ENCODE data around the gene MACIR. TPM values are rescaled to one million over a fixed set of nuclear protein-coding genes. Genes with fewer than 3 reads are reported as not detected.

The MACIR gene
- polyA plus RNA-seq, 3 donors, result 1.2 to 1.9 (median 1.9) TPM

DNA sequence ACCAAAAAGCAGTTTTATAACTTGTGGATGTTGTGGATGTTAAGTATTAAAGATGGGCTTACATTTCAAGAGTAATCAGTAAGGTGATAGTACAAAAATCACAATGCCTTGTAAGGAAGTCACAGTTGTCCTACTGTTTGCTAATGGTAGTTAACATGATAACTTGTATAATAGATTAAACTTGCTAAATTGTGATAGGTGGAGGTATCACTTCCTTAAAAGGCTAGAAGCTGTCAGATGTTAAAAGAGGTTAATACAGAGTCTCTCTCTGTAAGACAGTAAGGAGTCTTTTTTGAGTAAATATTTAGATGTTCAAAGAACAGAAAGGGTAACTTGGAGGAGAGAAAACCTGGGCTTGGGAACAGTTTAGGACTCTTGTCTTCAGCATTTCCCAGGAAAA lies 14.2 kb upstream of the MACIR start:
- intact Hi-C loops (cut with micrococcal nuclease), result no loop called here
- TF ChIP-seq, protein P1, sequence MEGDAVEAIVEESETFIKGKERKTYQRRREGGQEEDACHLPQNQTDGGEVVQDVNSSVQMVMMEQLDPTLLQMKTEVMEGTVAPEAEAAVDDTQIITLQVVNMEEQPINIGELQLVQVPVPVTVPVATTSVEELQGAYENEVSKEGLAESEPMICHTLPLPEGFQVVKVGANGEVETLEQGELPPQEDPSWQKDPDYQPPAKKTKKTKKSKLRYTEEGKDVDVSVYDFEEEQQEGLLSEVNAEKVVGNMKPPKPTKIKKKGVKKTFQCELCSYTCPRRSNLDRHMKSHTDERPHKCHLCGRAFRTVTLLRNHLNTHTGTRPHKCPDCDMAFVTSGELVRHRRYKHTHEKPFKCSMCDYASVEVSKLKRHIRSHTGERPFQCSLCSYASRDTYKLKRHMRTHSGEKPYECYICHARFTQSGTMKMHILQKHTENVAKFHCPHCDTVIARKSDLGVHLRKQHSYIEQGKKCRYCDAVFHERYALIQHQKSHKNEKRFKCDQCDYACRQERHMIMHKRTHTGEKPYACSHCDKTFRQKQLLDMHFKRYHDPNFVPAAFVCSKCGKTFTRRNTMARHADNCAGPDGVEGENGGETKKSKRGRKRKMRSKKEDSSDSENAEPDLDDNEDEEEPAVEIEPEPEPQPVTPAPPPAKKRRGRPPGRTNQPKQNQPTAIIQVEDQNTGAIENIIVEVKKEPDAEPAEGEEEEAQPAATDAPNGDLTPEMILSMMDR (IDR thresholded peaks at IDR 0.05), result no peak
- no peak overlapping the region for H3K4me3 Mint-ChIP-seq

DNA sequence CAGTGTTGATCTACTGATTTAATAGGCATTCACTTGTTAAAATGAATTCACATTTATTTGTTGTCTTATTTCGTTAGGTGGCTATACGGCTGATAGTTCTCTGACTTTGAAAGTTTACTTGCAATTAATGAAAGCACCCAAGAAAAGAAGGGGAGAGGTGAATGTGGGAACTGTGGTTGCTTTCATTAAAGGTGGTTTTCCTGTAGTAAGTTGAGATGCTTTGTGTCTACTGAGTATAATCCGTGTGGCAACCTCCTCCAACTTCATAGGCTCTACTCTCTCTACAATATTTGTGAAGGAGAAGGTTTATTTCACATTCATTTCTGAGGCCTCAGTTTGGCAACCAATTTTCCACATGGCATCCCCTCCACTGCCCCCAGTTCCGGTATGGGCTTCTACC lies 12.8 kb upstream of the MACIR start:
- Mint-ChIP-seq H3K4me3 (no peak overlapping the region), H3K27ac (peak overlapping the region in 1 of 7 donors; percentile 73), H3K9me3 (peaks cover 0 to 7% (median 1%) of the 10 kb centered on the region in 7 donors), H3K36me3 (no peaks in the 10 kb centered on the region), H3K4me1 (peaks cover 6% of the 10 kb centered on the region), H3K27me3 (ENCODE audit: low read depth in 3 of 3) (peaks cover 0 to 2% (median 0%) of the 10 kb centered on the region in 3 donors)
- H3K9ac ChIP-seq (ENCODE audit: insufficient read depth, low read length, poor library complexity, severe bottlenecking), result no peak overlapping the region
- intact Hi-C loops (cut with micrococcal nuclease), result no loop called here
- no peak overlapping the region for H3K4me3 ChIP-seq (replicated peaks in 1 of 3; ENCODE audit: low read depth in 2 of 3, low read length in 3 of 3)
- DNase-seq, result no peak
- H3K27me3 ChIP-seq (ENCODE audit: control insufficient read depth in 2 of 2, insufficient read depth in 2 of 2, low read length in 2 of 2), result no peaks in the 10 kb centered on the region
- WGBS (ENCODE audit: insufficient coverage), result no CpG with 5 or more reads among the region's 4 CpGs
- no peaks in the 10 kb centered on the region for H4K20me1 ChIP-seq (ENCODE audit: insufficient read depth, low read length)
- H3K4me2 ChIP-seq (replicated peaks; ENCODE audit: extremely low read depth, low read length, poor library complexity, severe bottlenecking), result no peak overlapping the region
- H3K27ac ChIP-seq (ENCODE audit: low read depth in 1 of 2, low read length in 2 of 2), result no peak overlapping the region
- no peaks in the 10 kb centered on the region for H3K36me3 ChIP-seq (replicated peaks in 1 of 2; ENCODE audit: control insufficient read depth in 1 of 2, insufficient read depth in 2 of 2, low read length in 2 of 2)
- H3K4me1 ChIP-seq (ENCODE audit: control insufficient read depth in 1 of 2, insufficient read depth in 2 of 2, low read length in 2 of 2), result no peaks in the 10 kb centered on the region
- H3K79me2 ChIP-seq (ENCODE audit: insufficient read depth, low read length), result no peaks in the 10 kb centered on the region
- H2AFZ ChIP-seq (ENCODE audit: insufficient read depth, low read depth, low read length, poor library complexity, severe bottlenecking), result no peak overlapping the region
- TF ChIP-seq, protein P1 (IDR thresholded peaks at IDR 0.05), result no peak
- H3K9me3 ChIP-seq (replicated peaks in 1 of 2; ENCODE audit: control insufficient read depth in 1 of 2, insufficient read depth in 1 of 2, low read length in 2 of 2), result peaks cover 0 to 4% of the 10 kb centered on the region in 2 donors

More for the DNA sequence above, 14.2 kb upstream of the MACIR start:
- Histone ChIP-seq H3K36me3 (replicated peaks in 1 of 2; ENCODE audit: control insufficient read depth in 1 of 2, insufficient read depth in 2 of 2, low read length in 2 of 2) (no peaks in the 10 kb centered on the region), H2AFZ (ENCODE audit: insufficient read depth, low read depth, low read length, poor library complexity, severe bottlenecking) (no peak overlapping the region), H4K20me1 (ENCODE audit: insufficient read depth, low read length) (no peaks in the 10 kb centered on the region), H3K9me3 (replicated peaks in 1 of 2; ENCODE audit: control insufficient read depth in 1 of 2, insufficient read depth in 1 of 2, low read length in 2 of 2) (peaks cover 0 to 4% of the 10 kb centered on the region in 2 donors), H3K27me3 (ENCODE audit: control insufficient read depth in 2 of 2, insufficient read depth in 2 of 2, low read length in 2 of 2) (no peaks in the 10 kb centered on the region), H3K4me2 (replicated peaks; ENCODE audit: extremely low read depth, low read length, poor library complexity, severe bottlenecking) (no peak overlapping the region), H3K4me3 (replicated peaks in 1 of 3; ENCODE audit: low read depth in 2 of 3, low read length in 3 of 3) (no peak overlapping the region), H3K4me1 (ENCODE audit: control insufficient read depth in 1 of 2, insufficient read depth in 2 of 2, low read length in 2 of 2) (no peaks in the 10 kb centered on the region), H3K9ac (ENCODE audit: insufficient read depth, low read length, poor library complexity, severe bottlenecking) (no peak overlapping the region), H3K27ac (ENCODE audit: low read depth in 1 of 2, low read length in 2 of 2) (no peak overlapping the region), H3K79me2 (ENCODE audit: insufficient read depth, low read length) (no peaks in the 10 kb centered on the region)
- Mint-ChIP-seq H3K27me3 (ENCODE audit: low read depth in 3 of 3) (peaks cover 0 to 2% (median 0%) of the 10 kb centered on the region in 3 donors), H3K9me3 (peaks cover 0 to 9% (median 4%) of the 10 kb centered on the region in 7 donors), H3K4me1 (peaks cover 6% of the 10 kb centered on the region), H3K27ac (no peak overlapping the region), H3K36me3 (no peaks in the 10 kb centered on the region)
- no peak for DNase-seq
